Body of pancreas (tissue), 4 donors: Measurements from ENCODE around the gene KLF9. TPM values are rescaled to one million over a fixed set of nuclear protein-coding genes. Genes with fewer than 3 reads are reported as not detected.

ENCODE experiments used
- ATAC-seq: fragments of 150-250 bp; one replicate; pipeline ENCODE4 v1.9.1; 2016
- DNase-seq, 4 donors: peaks; one replicate each; pipeline ENCODE4 v3.0.0-alpha.2; 2019
- H3K27ac ChIP-seq, 4 donors: fragments of 200-600 bp; sonication (generic); 1 replicate in 3 of 4; 2 replicates in 1 of 4; pipeline versions ENCODE4 v1.5.1 to v1.6.1; 2016 to 2019; ENCODE audit warnings: mild to moderate bottlenecking in 1 of 4, mixed read lengths in 1 of 4, moderate library complexity in 1 of 4
- H3K27me3 ChIP-seq, 2 donors: fragments of 200-600 bp; sonication (generic); one replicate each; pipeline ENCODE4 v1.6.0; 2016; ENCODE audit warnings: mild to moderate bottlenecking in 1 of 2
- H3K36me3 ChIP-seq, 2 donors: fragments of 200-600 bp; sonication (generic); replicated peaks in 1 of 2; 2 replicates each; pipeline ENCODE4 v1.5.1; 2016; ENCODE audit warnings: low read depth in 2 of 2; ENCODE audit not compliant: insufficient read depth in 1 of 2
- H3K4me1 ChIP-seq: fragments of 200-600 bp; sonication (generic); one replicate; pipeline ENCODE4 v1.6.0; 2016
- H3K4me3 ChIP-seq, 2 donors: fragments of 200-600 bp; sonication (generic); 1 replicate in 1 of 2; 2 replicates in 1 of 2; pipeline ENCODE4 v1.5.1; 2016 to 2019
- H3K9me3 ChIP-seq, 3 donors: fragments of 200-600 bp; sonication (generic); 1 replicate in 2 of 3; 2 replicates in 1 of 3; pipeline ENCODE4 v1.5.1; 2016
- POLR2A ChIP-seq, 3 donors: fragments of 450-650 bp; IDR thresholded peaks; one replicate each; pipeline ENCODE4 v1.6.1; 2016; ENCODE audit warnings: antibody characterized with exemption in 3 of 3, mild to moderate bottlenecking in 2 of 3
- WGBS, 2 donors: methylation state at CpG; one replicate each; pipeline ENCODE4 v1.1.5; 2017; 5-methylcytosine and 5-hydroxymethylcytosine counted together
- intact Hi-C: fragments of 100-400 bp; cut with DNase I; formaldehyde crosslinking; loops from one replicate; pipeline ENCODE4 v1.15.1; 2023
- total RNA-seq, 2 donors: library from RNA; depleted of rRNA; stranded (reverse); fragments of >200 nt; gene quantifications; one replicate each; pipeline ENCODE4 v1.1.0, GENCODE V29; 2016
- TF ChIP-seq, protein P1 (sequence below), 7 experiments: fragments of 450-650 bp in 4 of 7; fragments of 200-600 bp in 3 of 7; sonication (generic) in 3 of 7; IDR thresholded peaks; one replicate each; pipeline ENCODE4 v1.5.1; 2016 to 2019; ENCODE audit warnings: antibody characterized with exemption in 7 of 7

The KLF9 gene
- total RNA-seq, 2 donors from 2014 or later = 38.1 to 63.6 TPM

- H3K27me3 ChIP-seq = no peaks in the 10 kb centered on the region
- intact Hi-C loops = no loop called here
- H3K9me3 ChIP-seq = no peaks in the 10 kb centered on the region
- H3K36me3 ChIP-seq = no peaks in the 10 kb centered on the region
- H3K27ac ChIP-seq = peak overlapping the region; percentile 97 to 100 (median 100)
- 9 to 13% methylated on average over 13 to 15 of the region's 15 CpGs for WGBS, 2 donors
- peaks cover 57% of the 10 kb centered on the region for H3K4me1 ChIP-seq
- DNase-seq = peak; percentile 68 to 78 (median 72)
- TF ChIP-seq, protein P1, sequence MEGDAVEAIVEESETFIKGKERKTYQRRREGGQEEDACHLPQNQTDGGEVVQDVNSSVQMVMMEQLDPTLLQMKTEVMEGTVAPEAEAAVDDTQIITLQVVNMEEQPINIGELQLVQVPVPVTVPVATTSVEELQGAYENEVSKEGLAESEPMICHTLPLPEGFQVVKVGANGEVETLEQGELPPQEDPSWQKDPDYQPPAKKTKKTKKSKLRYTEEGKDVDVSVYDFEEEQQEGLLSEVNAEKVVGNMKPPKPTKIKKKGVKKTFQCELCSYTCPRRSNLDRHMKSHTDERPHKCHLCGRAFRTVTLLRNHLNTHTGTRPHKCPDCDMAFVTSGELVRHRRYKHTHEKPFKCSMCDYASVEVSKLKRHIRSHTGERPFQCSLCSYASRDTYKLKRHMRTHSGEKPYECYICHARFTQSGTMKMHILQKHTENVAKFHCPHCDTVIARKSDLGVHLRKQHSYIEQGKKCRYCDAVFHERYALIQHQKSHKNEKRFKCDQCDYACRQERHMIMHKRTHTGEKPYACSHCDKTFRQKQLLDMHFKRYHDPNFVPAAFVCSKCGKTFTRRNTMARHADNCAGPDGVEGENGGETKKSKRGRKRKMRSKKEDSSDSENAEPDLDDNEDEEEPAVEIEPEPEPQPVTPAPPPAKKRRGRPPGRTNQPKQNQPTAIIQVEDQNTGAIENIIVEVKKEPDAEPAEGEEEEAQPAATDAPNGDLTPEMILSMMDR (IDR thresholded peaks at IDR 0.05) = no peak
- TF ChIP-seq POLR2A (IDR thresholded peaks at IDR 0.05) = no peak
- no peak for ATAC-seq
- H3K4me3 ChIP-seq = peak overlapping the region; percentile 28 to 74
These were observed 3.1 kb downstream of the KLF9 start for GRCh38 chr9:70411121-70411929.

DNA sequence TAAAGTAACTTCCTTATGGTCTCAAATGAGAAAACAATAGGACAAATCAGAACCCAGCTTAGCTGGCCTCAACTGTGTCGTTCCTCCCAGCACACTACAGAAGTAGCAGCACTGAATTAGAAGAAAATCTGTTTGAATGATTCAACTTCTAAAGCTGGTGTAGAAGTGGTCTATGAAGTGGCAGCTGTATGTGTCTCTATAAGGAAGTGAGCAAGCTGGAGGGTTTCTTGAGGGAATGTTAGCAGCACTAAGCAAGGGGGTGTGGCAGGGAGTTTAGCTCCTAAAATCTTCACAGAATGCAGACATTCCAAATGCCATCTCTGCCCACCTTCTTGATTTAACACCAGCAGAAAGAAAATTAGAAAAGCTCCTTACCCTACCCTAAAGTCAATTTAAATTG is 4.1 kb downstream of the KLF9 start:
- Histone ChIP-seq H3K36me3 (no peaks in the 10 kb centered on the region), H3K4me1 (peaks cover 57% of the 10 kb centered on the region), H3K4me3 (peak overlapping the region in 1 of 2 donors; percentile 74), H3K27me3 (no peaks in the 10 kb centered on the region), H3K27ac (peak overlapping the region; percentile 97 to 100 (median 100)), H3K9me3 (no peaks in the 10 kb centered on the region)
- ATAC-seq (no peak), DNase-seq (no peak)
- TF ChIP-seq POLR2A (IDR thresholded peaks at IDR 0.05) = no peak
- TF ChIP-seq, protein P1 (IDR thresholded peaks at IDR 0.05) = no peak
- intact Hi-C loops = no loop called here
- WGBS, 2 donors = 0 to 14% methylated on average over 1 of the region's 1 CpG

GRCh38 chr9:70409800-70410199 is 4.7 kb downstream of the KLF9 start:
- no peak for ATAC-seq
- DNase-seq = no peak
- TF ChIP-seq, protein P1 (IDR thresholded peaks at IDR 0.05) = no peak
- TF ChIP-seq POLR2A (IDR thresholded peaks at IDR 0.05) = no peak
- WGBS, 2 donors = 6 to 23% methylated on average over 2 of the region's 2 CpGs
- intact Hi-C loops = loop anchor here (5.0 to 10.0 kb wide), 3 partner anchors 65 to 147 kb away; no protein-coding TSS in a partner anchor
- H3K27me3 ChIP-seq = no peaks in the 10 kb centered on the region
- H3K36me3 ChIP-seq = no peaks in the 10 kb centered on the region
- H3K27ac ChIP-seq = peak overlapping the region; percentile 97 to 100 (median 100)
- no peaks in the 10 kb centered on the region for H3K9me3 ChIP-seq
- no peak overlapping the region for H3K4me3 ChIP-seq
- peaks cover 57% of the 10 kb centered on the region for H3K4me1 ChIP-seq

DNA sequence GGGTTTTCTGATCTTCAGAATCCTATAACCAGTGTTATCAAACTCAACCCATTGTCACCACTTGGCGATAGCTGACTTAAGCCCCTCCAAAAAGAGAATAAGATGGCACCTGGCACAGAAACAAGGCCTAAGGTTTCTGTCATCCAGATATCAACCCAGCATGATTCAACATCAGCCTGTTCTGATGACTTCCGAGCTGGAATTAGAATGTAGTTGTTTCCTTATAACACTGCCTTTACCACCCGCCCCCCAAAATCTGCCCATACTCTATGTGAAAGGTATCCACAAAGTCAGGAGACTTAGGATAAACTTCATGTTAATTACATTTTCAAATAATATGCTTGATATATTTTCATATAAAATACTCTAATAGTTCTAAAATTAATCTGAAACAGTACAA is 5.2 kb downstream of the KLF9 start:
- DNase-seq = no peak
- no peak overlapping the region for H3K4me3 ChIP-seq
- TF ChIP-seq, protein P1 (IDR thresholded peaks at IDR 0.05) = no peak
- no peak for TF ChIP-seq POLR2A (IDR thresholded peaks at IDR 0.05)
- no peaks in the 10 kb centered on the region for H3K36me3 ChIP-seq
- intact Hi-C loops = loop anchor here (5.0 to 10.0 kb wide), 3 partner anchors 64 to 147 kb away; no protein-coding TSS in a partner anchor
- H3K4me1 ChIP-seq = peaks cover 58% of the 10 kb centered on the region
- peak overlapping the region in 2 of 4 donors; percentile 100 for H3K27ac ChIP-seq
- no peaks in the 10 kb centered on the region for H3K9me3 ChIP-seq
- no peaks in the 10 kb centered on the region for H3K27me3 ChIP-seq
- 79 to 84% methylated on average over 3 of the region's 3 CpGs for WGBS, 2 donors
- no peak for ATAC-seq
